NCI-H2029 (cell line): ENCODE results near the gene SUSD6.
"Not testable (repeated sequence)": the region's sequence is repeated elsewhere in the genome, so short reads cannot be mapped to it uniquely, and the experiment has no call there.

Experiments
- DNase-seq: peaks from one replicate; lab custom pipeline; 2025; lab: John Stamatoyannopoulos, UW

SUSD6 gene

GRCh38 chr14:69593018-69593677, 18.2 kb upstream of the SUSD6 start:
- no peak for DNase-seq

GRCh38 chr14:69594846-69595245, 16.6 kb upstream of the SUSD6 start:
- no peak for DNase-seq

- DNase-seq = no peak
Measured at GRCh38 chr14:69595336-69595735, 16.1 kb upstream of the SUSD6 start.

GRCh38 chr14:69599431-69599830, 12.0 kb upstream of the SUSD6 start:
- DNase-seq = not testable (repeated sequence)

GRCh38 chr14:69600304-69600891, 11.0 kb upstream of the SUSD6 start:
- no peak for DNase-seq

GRCh38 chr14:69605738-69606137, 5.7 kb upstream of the SUSD6 start:
- DNase-seq = no peak

GRCh38 chr14:69606258-69607184, 4.9 kb upstream of the SUSD6 start:
- no peak for DNase-seq

GRCh38 chr14:69610020-69610873, 1.1 kb upstream of the SUSD6 start:
- no peak for DNase-seq

- DNase-seq = no peak
Measured at GRCh38 chr14:69610874-69611171, 573 bp upstream of the SUSD6 start.

- no peak for DNase-seq
Measured at GRCh38 chr14:69612014-69612782, 802 bp downstream of the SUSD6 start.

GRCh38 chr14:69612783-69613130, 1.4 kb downstream of the SUSD6 start:
- DNase-seq = no peak

GRCh38 chr14:69613312-69614073, 2.1 kb downstream of the SUSD6 start:
- no peak for DNase-seq

- no peak for DNase-seq
Measured at GRCh38 chr14:69614592-69614991, 3.2 kb downstream of the SUSD6 start.

- no peak for DNase-seq
Measured at GRCh38 chr14:69615121-69615495, 3.7 kb downstream of the SUSD6 start.

- peak; percentile 57 for DNase-seq
Measured at GRCh38 chr14:69615496-69616407, 4.4 kb downstream of the SUSD6 start.

GRCh38 chr14:69616408-69616773, 5.0 kb downstream of the SUSD6 start:
- no peak for DNase-seq

- no peak for DNase-seq
Measured at GRCh38 chr14:69617796-69618195, 6.4 kb downstream of the SUSD6 start.

- DNase-seq = no peak
Measured at GRCh38 chr14:69619012-69619411, 7.6 kb downstream of the SUSD6 start.

GRCh38 chr14:69620211-69620611, 8.8 kb downstream of the SUSD6 start:
- DNase-seq = no peak

GRCh38 chr14:69620981-69621380, 9.6 kb downstream of the SUSD6 start:
- DNase-seq = no peak
